G401.6 (cell line): ENCODE measurements around the gene RPP40.
"Not testable (repeated sequence)": the region's sequence is repeated elsewhere in the genome, so short reads cannot be mapped to it uniquely, and the experiment has no call there.

Experiments used
- FAIRE-seq: peaks from 2 replicates; lab custom pipeline; 2012; peaks lifted over from hg19 to GRCh38; lab: Jason Lieb, UNC

Gene RPP40, protein sequence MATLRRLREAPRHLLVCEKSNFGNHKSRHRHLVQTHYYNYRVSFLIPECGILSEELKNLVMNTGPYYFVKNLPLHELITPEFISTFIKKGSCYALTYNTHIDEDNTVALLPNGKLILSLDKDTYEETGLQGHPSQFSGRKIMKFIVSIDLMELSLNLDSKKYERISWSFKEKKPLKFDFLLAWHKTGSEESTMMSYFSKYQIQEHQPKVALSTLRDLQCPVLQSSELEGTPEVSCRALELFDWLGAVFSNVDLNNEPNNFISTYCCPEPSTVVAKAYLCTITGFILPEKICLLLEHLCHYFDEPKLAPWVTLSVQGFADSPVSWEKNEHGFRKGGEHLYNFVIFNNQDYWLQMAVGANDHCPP

DNA sequence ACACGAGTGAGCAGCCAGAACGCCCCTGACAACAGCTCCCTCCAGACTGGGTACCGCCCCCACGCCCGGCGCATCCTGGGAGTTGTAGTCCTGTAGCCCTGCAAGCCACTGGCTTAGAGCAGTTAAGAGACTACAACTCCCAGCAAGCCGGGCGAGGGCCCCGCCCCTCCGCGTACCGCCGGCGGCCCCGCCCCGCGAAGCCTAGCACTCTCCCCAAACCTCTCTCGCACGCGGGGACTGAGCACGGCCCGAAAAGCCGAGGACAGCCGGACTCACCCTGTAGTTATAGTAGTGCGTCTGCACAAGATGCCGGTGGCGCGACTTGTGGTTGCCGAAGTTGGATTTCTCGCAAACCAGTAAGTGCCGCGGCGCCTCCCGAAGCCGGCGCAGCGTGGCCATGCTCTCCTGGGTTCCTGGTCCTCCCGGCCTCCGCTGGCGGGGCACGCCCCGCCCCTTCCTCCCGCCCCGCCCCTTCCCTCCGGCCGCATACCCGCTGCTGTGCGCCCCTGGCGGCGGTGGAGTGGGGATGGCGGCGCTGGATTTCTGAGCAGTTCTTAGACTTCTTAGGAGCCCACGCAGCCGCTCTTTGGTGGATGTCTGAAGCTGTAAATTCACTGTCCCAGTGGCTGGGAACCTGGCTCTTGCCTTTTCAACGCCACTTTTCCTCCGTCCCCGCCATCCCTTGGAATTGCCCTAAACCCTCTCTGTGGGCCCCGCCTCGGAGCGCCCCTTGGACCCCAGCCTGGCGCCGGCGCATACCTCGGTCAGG, at the start of gene RPP40:
Gene RPP40, minus strand, starts transcription at position 434 of the 769 bp plus-strand sequence. Its CDS starts 35 bp downstream, at position 399.
- FAIRE-seq: peak; percentile 51

DNA sequence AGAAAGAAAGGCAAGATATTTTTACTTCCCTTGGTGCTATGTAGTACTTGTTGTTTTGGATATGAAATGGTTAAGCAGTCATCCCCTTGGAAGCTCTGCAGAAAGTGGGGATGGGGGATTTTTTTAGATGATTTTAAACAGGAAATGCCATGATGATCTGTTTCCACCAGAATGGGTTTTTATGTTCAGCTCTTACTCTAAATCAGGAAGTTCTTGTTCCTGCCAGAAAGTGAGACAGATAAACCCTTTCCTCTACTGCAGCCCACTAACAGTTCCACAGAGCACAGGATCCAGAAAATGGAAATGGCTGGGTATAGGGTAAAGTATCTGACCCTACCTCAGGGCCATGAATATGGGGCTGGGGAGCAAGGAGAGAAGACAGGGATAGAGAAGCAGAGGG, 49.2 kb upstream of the RPP40 start:
- FAIRE-seq: no peak

DNA sequence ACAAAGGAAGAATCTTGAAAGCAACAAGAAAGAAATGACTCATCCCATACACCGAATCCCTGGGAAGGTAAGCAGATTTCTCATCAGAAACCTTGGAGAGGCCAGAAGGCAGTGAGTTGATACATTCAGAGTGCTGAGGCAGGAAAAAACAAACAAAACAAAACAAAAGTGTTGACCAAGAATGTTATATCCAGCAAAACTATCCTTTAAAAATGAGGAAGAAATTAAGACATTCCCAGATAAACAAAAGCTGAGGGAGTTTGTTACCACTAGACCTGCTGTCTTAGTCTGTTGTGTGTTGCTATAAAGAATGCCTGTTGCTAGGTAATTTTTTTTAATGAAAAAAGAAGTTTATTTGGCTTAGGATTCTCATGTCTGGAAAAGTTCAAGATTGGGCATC, 47.6 kb upstream of the RPP40 start:
- FAIRE-seq: no peak

DNA sequence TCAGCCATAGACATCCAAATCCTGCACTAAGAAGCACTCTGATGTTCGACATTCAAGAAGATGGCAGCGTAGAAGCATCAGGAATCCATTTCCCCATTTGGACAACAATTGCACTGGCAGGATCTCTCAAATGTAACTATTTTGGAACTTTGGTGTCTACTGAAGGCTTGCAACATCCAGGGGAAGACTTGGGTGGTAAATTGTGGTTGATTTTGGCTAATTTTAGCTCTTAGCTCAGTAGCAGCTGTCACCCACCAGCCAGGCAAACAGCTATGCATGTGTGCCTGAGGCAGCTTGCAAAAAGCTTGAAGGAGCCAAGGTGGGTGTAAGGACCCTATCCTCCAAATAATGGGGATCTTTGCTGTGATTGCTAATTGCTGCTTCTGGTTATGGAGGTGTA, 46.2 kb upstream of the RPP40 start:
- no peak for FAIRE-seq

DNA sequence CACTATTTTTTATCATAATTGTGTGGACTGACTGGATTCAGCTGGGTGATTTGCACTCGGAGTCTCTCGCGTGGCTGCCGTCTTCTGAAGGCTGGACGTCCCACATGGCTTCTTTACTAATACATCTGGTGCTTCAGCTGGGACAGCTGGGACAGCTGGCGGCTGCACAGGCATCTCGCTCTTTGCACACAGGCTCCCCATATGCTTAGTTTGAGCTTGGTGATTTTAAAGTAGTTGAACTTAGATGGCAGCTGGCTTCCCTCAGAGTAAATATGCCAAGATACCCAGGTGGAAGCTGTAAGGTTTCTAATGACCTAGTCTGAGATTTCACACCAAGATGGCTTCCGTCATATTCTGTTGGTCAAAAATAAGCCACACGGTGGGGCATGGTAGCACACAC, 42.6 kb upstream of the RPP40 start:
- no peak for FAIRE-seq

DNA sequence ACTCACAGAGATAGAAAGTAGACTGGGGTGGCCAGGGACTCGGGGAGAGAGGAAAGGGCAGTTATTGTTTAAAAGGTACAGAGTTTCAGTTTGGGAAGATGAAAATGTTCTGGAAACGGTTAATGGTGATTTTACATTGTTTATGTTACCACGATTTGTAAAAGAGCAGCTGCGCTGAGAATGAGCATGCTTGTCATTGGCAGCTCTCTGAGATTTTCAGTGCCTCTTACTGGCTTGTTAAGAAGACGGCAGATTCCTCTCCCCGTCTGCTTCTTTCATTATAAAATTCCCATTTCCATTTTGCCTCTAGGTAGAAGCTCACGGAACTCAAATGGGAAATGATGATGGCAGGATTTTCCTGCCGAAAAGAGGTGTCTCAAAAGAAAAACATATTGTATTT, 41.6 kb upstream of the RPP40 start:
- no peak for FAIRE-seq

DNA sequence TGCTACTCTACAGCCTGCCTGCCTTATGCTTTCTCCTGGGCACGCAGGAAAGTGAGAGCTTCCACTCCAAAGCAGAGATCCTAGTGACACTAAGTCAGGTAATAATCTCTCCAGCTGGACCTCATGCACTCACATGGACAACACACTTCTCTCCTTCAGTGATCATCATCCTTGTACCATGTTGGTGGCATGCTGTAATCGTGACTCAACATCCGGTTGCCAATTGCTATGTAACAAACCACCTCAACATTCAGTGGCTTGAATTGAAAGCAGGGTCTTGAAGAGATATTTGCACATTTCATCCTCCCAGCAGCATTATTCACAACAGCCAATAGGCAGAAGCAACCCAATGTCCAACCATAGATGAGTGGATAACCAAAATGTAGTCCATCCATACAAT, 41.0 kb upstream of the RPP40 start:
- no peak for FAIRE-seq

DNA sequence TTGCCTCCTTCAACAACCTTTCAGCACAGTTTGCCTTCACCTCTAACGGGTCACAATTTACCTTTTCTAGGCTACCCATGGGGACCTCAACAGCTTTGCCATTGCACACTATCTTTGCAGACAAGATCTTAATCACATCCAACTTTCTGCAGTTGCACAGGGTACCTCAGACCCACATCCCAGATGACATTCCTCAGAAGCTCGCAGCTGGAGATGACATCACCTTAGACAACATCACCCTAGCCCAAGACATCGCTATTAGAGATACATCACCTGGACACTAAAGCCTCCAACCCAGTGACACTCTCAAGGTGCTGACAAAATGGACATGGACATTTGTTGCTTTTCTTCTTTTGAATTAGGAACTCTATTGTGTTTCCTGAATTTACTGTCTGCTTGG, 38.6 kb upstream of the RPP40 start:
- no peak for FAIRE-seq

DNA sequence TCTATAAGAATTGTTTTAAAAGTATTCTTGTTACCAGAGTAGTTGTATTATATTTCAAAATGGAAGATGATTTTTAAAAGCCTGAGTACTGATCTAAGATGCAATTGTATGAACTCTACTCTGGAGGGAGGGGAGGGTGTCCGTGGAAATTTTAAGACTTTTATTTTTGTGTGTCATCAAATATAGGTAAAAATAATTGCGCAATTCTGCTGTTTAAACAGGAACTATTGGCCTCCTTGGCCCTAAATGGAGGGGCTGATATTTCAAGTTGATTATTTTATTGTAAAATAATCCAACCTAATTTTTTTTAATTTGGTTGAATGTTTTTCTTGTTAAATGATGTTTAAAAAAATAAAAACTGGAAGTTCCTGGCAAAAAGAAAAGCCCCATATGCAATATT, 38.1 kb upstream of the RPP40 start:
- no peak for FAIRE-seq

DNA sequence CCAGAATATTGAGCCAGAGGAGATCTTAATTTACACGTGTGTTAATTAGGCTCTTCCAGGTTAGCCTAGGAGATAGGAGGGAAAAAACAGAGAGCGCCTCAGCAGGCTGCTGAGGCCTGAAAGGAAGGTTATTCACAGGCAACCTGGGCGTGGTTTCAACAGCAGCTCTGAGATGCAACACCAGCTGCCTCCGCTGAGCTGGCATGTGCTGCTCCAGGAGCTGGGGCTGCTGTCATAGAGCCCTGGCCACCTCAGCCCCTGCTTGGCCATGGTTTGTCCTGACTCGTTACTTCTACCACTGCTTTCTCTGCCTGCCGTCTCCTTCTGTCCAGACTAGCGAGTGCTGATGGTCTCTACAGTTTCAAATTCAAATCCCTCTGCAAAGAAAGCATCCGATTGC, 32.4 kb upstream of the RPP40 start:
- FAIRE-seq: no peak

DNA sequence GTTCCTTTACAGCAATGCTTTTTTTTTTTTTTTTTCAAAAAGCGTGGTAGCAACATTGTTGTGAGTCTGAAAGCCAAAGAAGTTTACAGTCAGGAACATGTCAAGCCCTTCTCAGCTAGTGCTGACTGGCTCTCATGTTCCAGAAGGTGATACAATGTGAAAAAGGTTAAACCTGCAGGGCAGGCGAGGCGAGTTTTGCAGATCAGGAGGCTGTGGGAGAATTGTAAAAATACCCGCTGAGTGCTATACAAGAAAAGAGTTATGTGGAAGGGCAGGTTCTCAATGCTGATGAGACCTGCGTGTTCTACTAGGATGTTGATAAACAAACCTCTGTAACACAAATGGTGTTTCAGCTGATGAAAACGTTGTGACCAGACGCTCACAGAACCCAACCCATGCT, 30.9 kb upstream of the RPP40 start:
- no peak for FAIRE-seq

DNA sequence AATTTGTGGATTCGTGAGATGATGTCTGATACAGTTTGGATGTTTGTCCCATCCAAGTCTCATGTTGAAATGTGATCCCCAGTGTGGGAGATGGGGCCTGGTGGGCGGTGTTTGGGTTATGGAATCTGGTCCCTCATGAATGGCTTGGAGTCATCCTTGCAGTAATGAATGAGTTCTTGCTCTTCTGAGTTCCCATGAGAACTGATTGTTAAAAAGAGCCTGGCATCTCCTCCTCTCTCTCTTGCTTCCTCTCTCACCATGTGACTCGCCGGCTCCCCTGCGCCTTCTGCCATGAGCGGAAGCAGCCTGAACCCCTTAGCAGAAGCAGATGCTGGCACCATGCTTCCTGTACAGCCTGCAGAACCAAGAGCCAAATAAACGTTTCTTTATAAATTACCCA, 30.5 kb upstream of the RPP40 start:
- FAIRE-seq: no peak

DNA sequence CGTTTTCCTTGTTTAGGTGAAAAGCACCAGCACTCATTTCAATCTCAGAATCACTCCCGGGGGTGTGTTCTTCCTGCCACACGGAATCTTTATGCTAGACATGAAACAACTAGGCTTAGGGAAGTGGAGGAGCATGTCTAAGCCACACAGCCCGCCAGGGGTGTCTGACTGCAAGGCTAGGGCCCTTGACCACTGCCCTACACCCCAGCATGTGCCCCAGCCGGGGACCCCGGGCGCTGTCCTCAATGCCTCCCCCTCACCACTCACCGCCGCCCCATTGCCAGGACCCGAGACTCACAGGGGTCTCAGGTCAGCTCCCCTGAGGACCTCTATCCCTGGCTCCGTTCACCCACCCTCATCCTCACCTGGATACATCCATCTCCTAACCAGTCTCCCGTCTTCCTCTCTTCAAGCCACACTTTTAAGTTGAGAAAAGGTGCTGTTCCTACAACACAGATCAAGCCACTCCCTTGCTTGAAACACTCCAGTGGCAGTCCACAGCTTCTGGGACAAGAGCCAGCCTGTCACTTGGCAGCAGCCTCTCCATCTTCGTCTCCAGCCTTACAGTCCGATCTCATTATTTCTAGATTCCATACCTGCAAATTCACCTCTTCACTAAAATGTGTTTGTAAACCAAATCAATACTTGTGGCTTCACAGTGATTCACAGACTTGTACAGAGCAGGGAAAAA, 29.5 kb upstream of the RPP40 start:
- not testable (repeated sequence) for FAIRE-seq

DNA sequence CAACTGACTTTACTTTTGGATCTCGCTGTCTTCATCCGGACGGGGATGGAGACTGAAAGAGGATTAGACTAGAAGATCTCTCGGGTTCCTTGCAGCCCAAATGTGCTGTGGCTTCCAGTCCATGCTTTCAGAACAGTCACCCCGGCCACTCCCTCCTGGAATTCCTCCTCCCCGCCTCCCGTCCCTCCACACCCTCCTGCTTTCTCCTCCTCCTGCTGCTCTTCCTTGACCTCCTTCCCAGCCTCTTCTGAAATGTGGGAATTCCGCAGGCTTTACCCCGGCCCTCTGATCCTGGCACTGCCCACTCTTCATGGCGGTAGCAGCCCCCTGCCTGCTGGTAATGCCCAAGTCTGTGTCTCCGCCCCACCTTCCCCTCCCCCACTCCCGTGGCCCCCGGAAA, 28.9 kb upstream of the RPP40 start:
- not testable (repeated sequence) for FAIRE-seq

DNA sequence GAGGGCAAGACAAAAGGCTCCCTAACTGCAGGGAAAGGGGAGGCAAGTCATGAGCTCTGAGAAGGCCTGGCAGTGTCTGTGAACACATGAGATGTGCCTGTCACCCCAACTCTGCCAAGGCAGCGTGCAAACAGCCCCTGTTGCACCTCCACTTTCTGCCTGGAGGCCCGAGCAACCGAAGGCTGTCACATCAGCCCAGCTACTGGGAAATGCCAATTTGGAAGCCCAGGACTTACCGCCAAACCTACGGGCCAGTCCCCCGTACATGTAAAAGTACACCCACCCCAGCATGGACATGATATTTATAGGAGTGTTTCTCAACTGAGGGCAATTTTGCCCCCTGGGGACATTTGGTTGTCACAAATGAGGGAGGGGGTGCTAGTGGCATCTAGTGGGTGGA, 27.3 kb upstream of the RPP40 start:
- no peak for FAIRE-seq

DNA sequence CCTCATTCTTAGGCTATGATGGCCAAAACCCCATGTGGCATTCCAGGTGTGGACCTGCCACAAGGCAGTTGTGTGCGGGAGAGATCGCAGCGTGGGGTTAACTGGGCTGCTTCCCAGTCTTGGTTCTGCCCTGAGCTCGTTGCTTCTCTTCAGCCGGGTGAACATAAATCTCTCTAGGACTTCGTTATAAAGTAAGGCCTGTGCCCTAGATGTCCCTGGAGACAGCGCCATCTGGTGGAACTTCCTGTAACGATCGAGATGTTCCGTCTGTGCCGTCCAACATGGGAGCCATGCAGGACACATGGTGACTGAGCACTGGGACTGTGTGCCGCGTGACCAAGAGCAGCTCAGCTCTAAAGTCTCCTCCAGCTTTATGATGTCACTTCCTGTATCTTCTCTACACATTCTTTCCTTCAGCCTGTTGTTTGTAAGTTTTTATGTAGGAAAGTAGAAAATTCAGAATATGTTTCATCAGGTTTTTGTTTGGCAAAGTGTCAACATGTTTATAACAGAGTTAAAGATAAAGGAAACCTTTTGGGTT, 26.8 kb upstream of the RPP40 start:
- peak; percentile 47 for FAIRE-seq

DNA sequence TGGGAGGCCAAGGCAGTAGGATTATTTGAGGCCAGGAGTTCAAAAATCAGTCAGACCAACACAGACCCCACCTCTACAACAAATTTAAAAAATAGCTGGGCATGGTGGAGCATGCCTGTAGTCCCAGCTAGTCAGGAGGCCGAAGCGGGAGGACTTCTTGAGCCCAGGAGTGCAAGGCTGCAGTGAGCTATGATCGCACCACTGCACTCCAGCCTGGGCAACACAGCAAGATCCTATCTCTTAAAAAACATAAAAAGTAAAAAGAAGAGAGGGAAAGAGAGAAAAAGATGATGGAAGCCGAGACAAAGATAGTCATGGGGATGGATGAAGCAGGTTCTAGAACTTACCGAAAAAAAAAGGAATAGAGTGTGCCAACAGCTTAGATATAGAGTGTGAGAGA, 25.8 kb upstream of the RPP40 start:
- FAIRE-seq: no peak

DNA sequence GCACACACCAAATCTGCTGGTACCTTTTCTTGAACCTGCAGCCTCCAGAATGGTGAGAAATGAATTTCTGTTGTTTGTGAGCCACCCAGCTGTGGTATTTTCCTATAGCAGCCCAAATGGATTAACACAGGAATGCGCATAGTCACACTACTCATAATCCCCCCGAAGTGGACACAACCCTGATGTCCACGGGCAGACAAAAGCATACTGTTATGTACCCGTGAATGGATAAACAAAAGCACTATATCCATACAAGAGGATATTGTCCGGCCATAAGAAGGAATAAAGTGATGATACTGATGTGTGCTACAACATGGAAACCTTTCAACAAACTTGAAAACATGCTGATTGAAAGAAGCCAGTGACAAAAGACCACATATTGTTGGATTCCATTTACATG, 25.1 kb upstream of the RPP40 start:
- FAIRE-seq: no peak

DNA sequence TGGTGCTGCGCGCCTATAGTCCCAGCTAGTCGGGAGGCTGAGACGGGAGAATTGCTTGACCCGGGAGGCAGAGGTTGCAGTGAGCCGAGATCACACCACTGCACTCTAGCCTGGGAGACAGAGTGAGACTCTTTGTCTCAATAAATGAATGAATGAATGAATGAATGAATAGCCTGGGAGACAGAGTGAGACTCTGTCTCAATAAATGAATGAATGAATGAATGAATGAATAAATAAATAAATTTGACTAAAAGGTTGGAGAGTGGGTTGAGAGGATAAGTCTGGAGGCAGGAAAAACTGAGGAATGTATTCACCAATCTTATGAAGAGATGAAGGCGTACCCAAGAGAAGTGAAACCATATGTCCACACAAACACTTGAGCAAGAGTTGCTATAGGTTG, 24.5 kb upstream of the RPP40 start:
- FAIRE-seq: no peak

DNA sequence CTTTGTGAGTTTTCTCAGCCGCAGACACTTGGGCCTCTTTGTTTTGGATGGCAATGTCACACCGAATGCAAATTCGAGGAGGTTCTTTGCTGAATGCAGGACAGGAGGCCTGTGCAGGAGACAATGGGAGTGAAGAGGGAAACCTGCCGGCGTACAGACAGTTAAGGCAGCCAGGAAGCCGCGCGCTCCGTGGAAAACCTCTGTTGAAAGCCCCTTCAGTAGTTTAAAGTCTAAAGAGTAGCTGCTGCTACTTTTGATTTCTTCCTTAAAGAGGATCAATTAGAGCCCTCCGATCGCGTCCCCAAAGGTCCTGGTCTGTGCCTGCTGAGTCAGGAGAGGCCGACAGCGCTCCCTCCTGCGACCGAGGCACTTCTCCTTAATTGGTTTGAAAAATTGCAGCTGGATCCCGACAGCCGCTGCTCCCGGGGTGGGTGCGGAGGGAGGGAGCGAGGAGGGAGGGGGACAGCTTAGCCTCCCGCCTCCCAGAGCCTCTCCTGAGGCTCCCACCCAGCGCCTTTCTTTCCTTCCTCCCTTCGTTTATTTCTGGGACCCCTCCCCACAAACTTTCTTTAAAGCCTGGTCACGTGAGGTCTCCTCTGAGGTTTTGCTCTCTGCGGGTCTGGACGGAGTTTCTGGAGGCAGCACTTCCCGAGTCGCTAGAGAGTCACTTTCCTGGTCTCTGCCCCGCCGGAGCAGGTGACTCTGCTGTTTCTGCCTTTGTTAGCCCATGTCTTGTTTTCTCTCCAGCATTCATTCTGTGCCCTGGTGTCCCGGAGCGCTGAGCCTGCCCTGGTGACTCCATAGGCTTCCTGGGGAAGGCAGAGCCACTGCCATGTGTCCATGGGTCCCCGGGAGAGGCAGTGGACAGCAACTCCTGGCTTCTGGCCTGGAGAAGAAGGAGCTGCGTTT, 22.3 kb upstream of the RPP40 start:
- FAIRE-seq: no peak

DNA sequence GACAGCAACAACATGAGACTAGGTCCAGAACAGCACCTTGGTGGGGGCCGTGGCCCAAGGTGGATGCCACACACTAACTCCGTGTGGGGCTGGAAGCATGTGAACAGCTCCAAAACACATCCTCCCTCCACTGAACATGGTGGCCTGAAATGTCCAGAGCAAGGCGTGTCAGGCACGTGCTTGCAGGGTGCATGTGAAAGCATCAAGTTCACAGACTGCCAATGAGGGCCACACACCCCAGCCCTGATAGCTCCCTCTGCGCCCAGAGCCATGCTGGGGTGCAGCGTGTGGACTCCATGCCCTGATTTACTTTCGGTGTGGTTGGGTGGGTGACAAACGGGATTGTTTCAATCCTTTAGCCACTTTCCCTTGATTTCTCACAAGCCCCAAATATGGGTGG, 20.1 kb upstream of the RPP40 start:
- no peak for FAIRE-seq

DNA sequence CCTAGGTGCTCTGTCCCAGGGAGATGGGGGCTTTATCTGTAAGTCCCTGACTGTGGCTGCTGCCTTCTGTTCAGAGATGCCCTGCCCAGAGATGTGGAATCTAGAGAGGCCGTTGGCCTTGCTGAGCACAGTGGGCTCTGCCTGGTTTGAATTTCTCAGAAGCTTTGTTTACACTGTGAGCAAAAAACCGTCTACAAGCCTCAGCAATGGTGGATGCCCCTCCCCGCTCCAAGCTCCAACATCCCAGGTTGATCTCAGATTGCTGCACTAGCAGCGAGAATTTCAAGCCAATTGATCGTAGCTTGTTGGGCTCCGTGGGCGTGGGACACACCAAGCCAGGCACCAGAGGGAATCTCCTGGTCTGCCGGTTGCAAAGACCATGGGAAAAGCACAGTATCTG, 16.3 kb upstream of the RPP40 start:
- no peak for FAIRE-seq
